DOHH2 (cell line): ENCODE data around the gene TBR1.

Source experiments
- H3F3A ChIP-seq: fragments of 200-600 bp; sonication (generic), shearing (Covaris generic); 2 replicates; pipeline ENCODE4 v1.6.0; 2016; ENCODE audit warnings: antibody characterized with exemption, mild to moderate bottlenecking; ENCODE audit not compliant: control insufficient read depth, insufficient read depth
- H3K27ac ChIP-seq: fragments of 200-600 bp; sonication (generic); 2 replicates; pipeline ENCODE4 v1.5.1; 2014; ENCODE audit warnings: low read depth, mild to moderate bottlenecking, low read length, moderate library complexity
- H3K27me3 ChIP-seq: fragments of 200-600 bp; sonication (generic); 2 replicates; pipeline ENCODE4 v1.6.1; 2014; ENCODE audit warnings: mild to moderate bottlenecking, low read length, mixed read lengths; ENCODE audit not compliant: control insufficient read depth
- H3K36me3 ChIP-seq: fragments of 200-600 bp; sonication (generic); 2 replicates; pipeline ENCODE4 v1.6.1; 2014; ENCODE audit warnings: mild to moderate bottlenecking, low read length, moderate library complexity, mixed read lengths; ENCODE audit not compliant: control insufficient read depth
- H3K4me1 ChIP-seq: fragments of 200-600 bp; sonication (generic); 2 replicates; pipeline ENCODE4 v1.6.1; 2014; ENCODE audit warnings: mild to moderate bottlenecking, low read length, mixed read lengths; ENCODE audit not compliant: control insufficient read depth
- H3K4me2 ChIP-seq: fragments of 200-600 bp; sonication (generic); 2 replicates; pipeline ENCODE4 v1.6.0; 2014; ENCODE audit warnings: mild to moderate bottlenecking, low read length, moderate library complexity
- H3K4me3 ChIP-seq: fragments of 200-600 bp; sonication (generic); 2 replicates; pipeline ENCODE4 v1.5.1; 2014; ENCODE audit warnings: mild to moderate bottlenecking, low read length, mixed read lengths
- H3K79me2 ChIP-seq: fragments of 200-600 bp; sonication (generic); 2 replicates; pipeline ENCODE4 v1.6.1; 2014; ENCODE audit warnings: mild to moderate bottlenecking, low read length, mixed read lengths; ENCODE audit not compliant: control insufficient read depth
- H3K9me2 ChIP-seq: fragments of 200-600 bp; sonication (generic); replicated peaks from 2 replicates; pipeline ENCODE4 v1.6.1; 2014; ENCODE audit warnings: mild to moderate bottlenecking, low read length, mixed read lengths; ENCODE audit not compliant: control insufficient read depth
- H3K9me3 ChIP-seq: fragments of 200-600 bp; sonication (generic); 2 replicates; pipeline ENCODE4 v1.6.1; 2014; ENCODE audit warnings: antibody characterized with exemption, low read length, mixed read lengths; ENCODE audit not compliant: control insufficient read depth, insufficient read depth
- H4K20me1 ChIP-seq: fragments of 200-600 bp; sonication (generic); 2 replicates; pipeline ENCODE4 v1.6.0; 2014; ENCODE audit warnings: low read depth, mild to moderate bottlenecking, antibody characterized with exemption, low read length, moderate library complexity; ENCODE audit not compliant: control insufficient read depth, insufficient read depth
- EZH2phosphoT487 ChIP-seq: fragments of 200-600 bp; sonication (generic); IDR thresholded peaks from 2 replicates; pipeline ENCODE4 v1.6.1; 2017; ENCODE audit warnings: borderline replicate concordance, mild to moderate bottlenecking, antibody characterized with exemption, low read length, moderate library complexity, mixed read lengths
- TF ChIP-seq, protein P1 (sequence below): fragments of 200-600 bp; sonication (generic); IDR thresholded peaks from one replicate; pipeline ENCODE4 v1.5.1; 2014; ENCODE audit warnings: antibody characterized with exemption, mild to moderate bottlenecking, low read depth, low read length; ENCODE audit not compliant: poor library complexity, severe bottlenecking

TBR1 gene

DNA sequence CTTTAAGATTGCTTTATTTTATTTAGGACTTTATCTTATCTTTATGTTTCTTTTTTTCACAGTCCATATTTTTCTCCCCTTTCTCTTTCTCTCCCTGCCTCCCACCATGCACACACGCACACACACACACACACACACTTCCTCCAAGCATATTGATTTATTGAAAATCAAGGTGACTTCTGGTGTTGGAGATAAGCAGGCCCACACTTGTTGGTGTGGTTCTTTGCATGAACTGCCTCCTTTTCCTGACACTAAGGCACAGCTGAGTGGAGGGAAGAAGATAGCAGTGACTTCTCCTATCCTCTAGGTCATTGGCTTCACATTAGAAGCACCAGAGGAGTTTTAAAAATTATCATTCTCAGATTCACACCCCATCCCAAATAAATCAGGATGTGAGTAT lies 18.0 kb downstream of the TBR1 start:
- Histone ChIP-seq H3K27me3 (no peaks in the 10 kb centered on the region), H3F3A (no peaks in the 10 kb centered on the region), H3K79me2 (no peaks in the 10 kb centered on the region), H3K9me2 (no peaks in the 10 kb centered on the region), H3K36me3 (no peaks in the 10 kb centered on the region), H3K4me3 (no peak overlapping the region), H4K20me1 (no peaks in the 10 kb centered on the region), H3K9me3 (no peaks in the 10 kb centered on the region), H3K4me2 (no peak overlapping the region), H3K27ac (no peak overlapping the region), H3K4me1 (no peaks in the 10 kb centered on the region)
- no peak for TF ChIP-seq EZH2phosphoT487
- TF ChIP-seq, protein P1, sequence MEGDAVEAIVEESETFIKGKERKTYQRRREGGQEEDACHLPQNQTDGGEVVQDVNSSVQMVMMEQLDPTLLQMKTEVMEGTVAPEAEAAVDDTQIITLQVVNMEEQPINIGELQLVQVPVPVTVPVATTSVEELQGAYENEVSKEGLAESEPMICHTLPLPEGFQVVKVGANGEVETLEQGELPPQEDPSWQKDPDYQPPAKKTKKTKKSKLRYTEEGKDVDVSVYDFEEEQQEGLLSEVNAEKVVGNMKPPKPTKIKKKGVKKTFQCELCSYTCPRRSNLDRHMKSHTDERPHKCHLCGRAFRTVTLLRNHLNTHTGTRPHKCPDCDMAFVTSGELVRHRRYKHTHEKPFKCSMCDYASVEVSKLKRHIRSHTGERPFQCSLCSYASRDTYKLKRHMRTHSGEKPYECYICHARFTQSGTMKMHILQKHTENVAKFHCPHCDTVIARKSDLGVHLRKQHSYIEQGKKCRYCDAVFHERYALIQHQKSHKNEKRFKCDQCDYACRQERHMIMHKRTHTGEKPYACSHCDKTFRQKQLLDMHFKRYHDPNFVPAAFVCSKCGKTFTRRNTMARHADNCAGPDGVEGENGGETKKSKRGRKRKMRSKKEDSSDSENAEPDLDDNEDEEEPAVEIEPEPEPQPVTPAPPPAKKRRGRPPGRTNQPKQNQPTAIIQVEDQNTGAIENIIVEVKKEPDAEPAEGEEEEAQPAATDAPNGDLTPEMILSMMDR: no peak

DNA sequence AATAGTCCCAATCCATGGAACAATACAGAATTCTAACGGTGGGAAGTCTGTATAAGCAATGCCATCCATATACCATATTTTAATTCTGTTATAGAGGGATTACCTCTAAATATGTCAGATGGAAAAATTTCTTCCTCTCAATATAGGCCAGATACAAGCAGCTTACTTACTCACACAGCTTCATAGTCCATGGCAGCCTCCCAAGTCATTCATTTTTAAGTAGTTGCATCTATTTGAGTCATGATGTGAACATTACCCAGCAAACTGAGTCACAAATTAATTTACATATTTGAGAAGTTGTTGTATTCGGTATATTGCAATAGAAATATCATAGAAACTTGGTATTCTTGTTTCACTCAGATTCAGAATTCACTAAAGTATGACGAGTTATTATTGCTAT lies 20.3 kb downstream of the TBR1 start:
- TF ChIP-seq, protein P1: no peak
- TF ChIP-seq EZH2phosphoT487: no peak

DNA sequence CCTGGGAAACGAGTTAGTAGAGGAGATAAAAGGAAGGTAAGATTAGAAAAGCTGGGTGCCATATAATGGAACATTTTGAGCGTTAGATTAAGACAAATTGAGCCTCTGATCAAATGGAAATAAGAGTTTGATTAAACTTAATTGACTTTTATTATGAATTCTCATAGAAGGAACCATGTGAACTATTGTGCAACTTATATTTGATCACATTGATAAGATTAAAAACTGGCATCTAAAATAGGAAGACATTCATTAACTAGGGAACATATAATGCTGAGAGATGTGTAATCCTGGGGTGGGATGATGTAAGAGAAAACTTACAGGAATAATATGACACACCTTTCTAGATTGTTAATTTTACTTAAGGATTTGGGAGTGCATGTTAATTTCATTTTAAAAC lies 22.5 kb downstream of the TBR1 start:
- H3F3A ChIP-seq: no peaks in the 10 kb centered on the region

More for the DNA sequence above, 20.3 kb downstream of the TBR1 start:
- Histone ChIP-seq H3K36me3 (no peaks in the 10 kb centered on the region), H3K27me3 (no peaks in the 10 kb centered on the region), H3K9me2 (no peaks in the 10 kb centered on the region), H3K4me2 (no peak overlapping the region), H3F3A (no peaks in the 10 kb centered on the region), H3K27ac (no peak overlapping the region), H3K9me3 (no peaks in the 10 kb centered on the region), H4K20me1 (no peaks in the 10 kb centered on the region), H3K4me3 (no peak overlapping the region), H3K79me2 (no peaks in the 10 kb centered on the region), H3K4me1 (no peaks in the 10 kb centered on the region)

More for the DNA sequence above, 22.5 kb downstream of the TBR1 start:
- no peak for TF ChIP-seq EZH2phosphoT487
- TF ChIP-seq, protein P1: no peak
- no peaks in the 10 kb centered on the region for H3K9me3 ChIP-seq
- no peaks in the 10 kb centered on the region for H3K4me1 ChIP-seq
- no peak overlapping the region for H3K4me3 ChIP-seq
- H3K36me3 ChIP-seq: no peaks in the 10 kb centered on the region
- no peaks in the 10 kb centered on the region for H3K79me2 ChIP-seq
- H3K9me2 ChIP-seq: no peaks in the 10 kb centered on the region
- H3K27ac ChIP-seq: no peak overlapping the region
- H3K4me2 ChIP-seq: no peak overlapping the region
- no peaks in the 10 kb centered on the region for H4K20me1 ChIP-seq
- H3K27me3 ChIP-seq: no peaks in the 10 kb centered on the region
